ENCODE data around the gene CAMK1D. TPM values are rescaled to one million over a fixed set of nuclear protein-coding genes. Genes with fewer than 3 reads are reported as not detected.

The CAMK1D gene
- polyA plus RNA-seq, 2 of the 4 experiments (the other 2 are of a cell fraction), result 6.6 to 12.5 TPM

- TF ChIP-seq, protein P1, sequence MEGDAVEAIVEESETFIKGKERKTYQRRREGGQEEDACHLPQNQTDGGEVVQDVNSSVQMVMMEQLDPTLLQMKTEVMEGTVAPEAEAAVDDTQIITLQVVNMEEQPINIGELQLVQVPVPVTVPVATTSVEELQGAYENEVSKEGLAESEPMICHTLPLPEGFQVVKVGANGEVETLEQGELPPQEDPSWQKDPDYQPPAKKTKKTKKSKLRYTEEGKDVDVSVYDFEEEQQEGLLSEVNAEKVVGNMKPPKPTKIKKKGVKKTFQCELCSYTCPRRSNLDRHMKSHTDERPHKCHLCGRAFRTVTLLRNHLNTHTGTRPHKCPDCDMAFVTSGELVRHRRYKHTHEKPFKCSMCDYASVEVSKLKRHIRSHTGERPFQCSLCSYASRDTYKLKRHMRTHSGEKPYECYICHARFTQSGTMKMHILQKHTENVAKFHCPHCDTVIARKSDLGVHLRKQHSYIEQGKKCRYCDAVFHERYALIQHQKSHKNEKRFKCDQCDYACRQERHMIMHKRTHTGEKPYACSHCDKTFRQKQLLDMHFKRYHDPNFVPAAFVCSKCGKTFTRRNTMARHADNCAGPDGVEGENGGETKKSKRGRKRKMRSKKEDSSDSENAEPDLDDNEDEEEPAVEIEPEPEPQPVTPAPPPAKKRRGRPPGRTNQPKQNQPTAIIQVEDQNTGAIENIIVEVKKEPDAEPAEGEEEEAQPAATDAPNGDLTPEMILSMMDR (IDR thresholded peaks at IDR 0.05), result no peak
- TF ChIP-seq PBX3 (IDR thresholded peaks at IDR 0.05) (no peak), ZNF302 (CRISPR knock-in tag; IDR thresholded peaks at IDR 0.05) (no peak), JUN (IDR thresholded peaks at IDR 0.05) (peak; percentile 61 to 79; a peak in 3 of 5 replicates), EP300 (IDR thresholded peaks at IDR 0.05) (peak; percentile 77 to 83; a peak in 4 of 5 replicates), KDM1A (IDR thresholded peaks at IDR 0.05; ENCODE audit: low read depth) (no peak), FOSB (CRISPR knock-in tag; IDR thresholded peaks at IDR 0.05) (no peak), MAX (IDR thresholded peaks at IDR 0.05) (no peak), JUNB (IDR thresholded peaks at IDR 0.05) (peak; percentile 91), E2F6 (IDR thresholded peaks at IDR 0.05; ENCODE audit: borderline replicate concordance, low read depth) (no peak), HMGXB4 (CRISPR knock-in tag; IDR thresholded peaks at IDR 0.05; ENCODE audit: borderline replicate concordance) (no peak), EHMT2 (IDR thresholded peaks at IDR 0.05; ENCODE audit: low read depth) (no peak), BHLHE40 (IDR thresholded peaks at IDR 0.05; ENCODE audit: low read depth, low read length) (no peak), SMC3 (IDR thresholded peaks at IDR 0.05) (peak; percentile 29; the same call in 2 of the 3 replicates), CBX8 (IDR thresholded peaks at IDR 0.05) (no peak), MYC (IDR thresholded peaks at IDR 0.05; ENCODE audit: borderline replicate concordance, low read length) (no peak), TP53 (CRISPR knock-in tag; IDR thresholded peaks at IDR 0.05) (no peak), ZFP36 (IDR thresholded peaks at IDR 0.05; ENCODE audit: borderline replicate concordance, partially characterized antibody) (no peak), RARB (CRISPR knock-in tag; IDR thresholded peaks at IDR 0.05) (no peak), ESRRA (IDR thresholded peaks at IDR 0.05; ENCODE audit: borderline replicate concordance, low read length) (no peak), BCL3 (IDR thresholded peaks at IDR 0.05) (peak; percentile 67; the same call in 1 of the 3 replicates), CHD2 (IDR thresholded peaks at IDR 0.05; ENCODE audit: low read length, partially characterized antibody) (no peak), POLR2AphosphoS2 (conservative IDR thresholded peaks at IDR 0.05; ENCODE audit: low read length) (no peak), CEBPB (IDR thresholded peaks at IDR 0.05) (peak; percentile 77 to 80), HEYL (CRISPR knock-in tag; IDR thresholded peaks at IDR 0.05) (no peak)
- TF ChIP-seq, protein P2, sequence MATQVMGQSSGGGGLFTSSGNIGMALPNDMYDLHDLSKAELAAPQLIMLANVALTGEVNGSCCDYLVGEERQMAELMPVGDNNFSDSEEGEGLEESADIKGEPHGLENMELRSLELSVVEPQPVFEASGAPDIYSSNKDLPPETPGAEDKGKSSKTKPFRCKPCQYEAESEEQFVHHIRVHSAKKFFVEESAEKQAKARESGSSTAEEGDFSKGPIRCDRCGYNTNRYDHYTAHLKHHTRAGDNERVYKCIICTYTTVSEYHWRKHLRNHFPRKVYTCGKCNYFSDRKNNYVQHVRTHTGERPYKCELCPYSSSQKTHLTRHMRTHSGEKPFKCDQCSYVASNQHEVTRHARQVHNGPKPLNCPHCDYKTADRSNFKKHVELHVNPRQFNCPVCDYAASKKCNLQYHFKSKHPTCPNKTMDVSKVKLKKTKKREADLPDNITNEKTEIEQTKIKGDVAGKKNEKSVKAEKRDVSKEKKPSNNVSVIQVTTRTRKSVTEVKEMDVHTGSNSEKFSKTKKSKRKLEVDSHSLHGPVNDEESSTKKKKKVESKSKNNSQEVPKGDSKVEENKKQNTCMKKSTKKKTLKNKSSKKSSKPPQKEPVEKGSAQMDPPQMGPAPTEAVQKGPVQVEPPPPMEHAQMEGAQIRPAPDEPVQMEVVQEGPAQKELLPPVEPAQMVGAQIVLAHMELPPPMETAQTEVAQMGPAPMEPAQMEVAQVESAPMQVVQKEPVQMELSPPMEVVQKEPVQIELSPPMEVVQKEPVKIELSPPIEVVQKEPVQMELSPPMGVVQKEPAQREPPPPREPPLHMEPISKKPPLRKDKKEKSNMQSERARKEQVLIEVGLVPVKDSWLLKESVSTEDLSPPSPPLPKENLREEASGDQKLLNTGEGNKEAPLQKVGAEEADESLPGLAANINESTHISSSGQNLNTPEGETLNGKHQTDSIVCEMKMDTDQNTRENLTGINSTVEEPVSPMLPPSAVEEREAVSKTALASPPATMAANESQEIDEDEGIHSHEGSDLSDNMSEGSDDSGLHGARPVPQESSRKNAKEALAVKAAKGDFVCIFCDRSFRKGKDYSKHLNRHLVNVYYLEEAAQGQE (IDR thresholded peaks at IDR 0.05), result no peak
These were observed 360.2 kb downstream of the CAMK1D start (continued) for GRCh38 chr10:12709521-12709963.
